Measurements from ENCODE around the gene DNAJB9. TPM values are rescaled to one million over a fixed set of nuclear protein-coding genes. Genes with fewer than 3 reads are reported as not detected.

Gene DNAJB9
- total and polyA plus RNA-seq, 4 donors, result 11.4 to 40.0 (median 28.1) TPM

- no peak overlapping the region for H3K4me3 ChIP-seq
- H3K9me3 ChIP-seq (ENCODE audit: control insufficient read depth in 4 of 4, insufficient read depth in 3 of 4, low read length in 3 of 4), result peaks cover 0 to 2% (median 0%) of the 10 kb centered on the region in 4 donors
- DNase-seq (peak in 2 of 3 donors; percentile 48 to 62), ATAC-seq (ENCODE audit: insufficient read depth, low FRiP score) (no peak)
- no peak overlapping the region for H3K27ac ChIP-seq (ENCODE audit: low read depth in 1 of 2, low read length in 1 of 2)
- WGBS, 2 donors, result 54 to 57% methylated on average over 4 of the region's 4 CpGs
- H3K36me3 ChIP-seq (ENCODE audit: control insufficient read depth in 4 of 4, insufficient read depth in 4 of 4, low read length in 4 of 4), result no peaks in the 10 kb centered on the region
- no peak overlapping the region for H3K9ac ChIP-seq (ENCODE audit: insufficient read depth in 1 of 2, low read length in 2 of 2)
- no peak for TF ChIP-seq CTCF (IDR thresholded peaks at IDR 0.05; ENCODE audit: control extremely low read depth, extremely low read depth)
- H3K4me1 ChIP-seq (ENCODE audit: control insufficient read depth in 5 of 5, insufficient read depth in 5 of 5, low read length in 5 of 5), result peaks cover 0 to 8% (median 0%) of the 10 kb centered on the region in 5 donors
- H3K27me3 ChIP-seq (ENCODE audit: control insufficient read depth in 3 of 3, insufficient read depth in 3 of 3, low read length in 2 of 3), result peaks cover 0 to 4% (median 0%) of the 10 kb centered on the region in 3 donors
Observed at GRCh38 chr7:108611268-108611667, 41.6 kb downstream of the DNAJB9 start.

- H3K36me3 ChIP-seq (ENCODE audit: control insufficient read depth in 4 of 4, insufficient read depth in 4 of 4, low read length in 4 of 4), result no peaks in the 10 kb centered on the region
- H3K9me3 ChIP-seq (ENCODE audit: control insufficient read depth in 4 of 4, insufficient read depth in 3 of 4, low read length in 3 of 4), result peaks cover 0 to 2% (median 0%) of the 10 kb centered on the region in 4 donors
- DNase-seq (peak in 2 of 3 donors; percentile 80 to 81), ATAC-seq (ENCODE audit: insufficient read depth, low FRiP score) (no peak)
- H3K27me3 ChIP-seq (ENCODE audit: control insufficient read depth in 3 of 3, insufficient read depth in 3 of 3, low read length in 2 of 3), result no peaks in the 10 kb centered on the region
- peak; percentile 43 for TF ChIP-seq CTCF (IDR thresholded peaks at IDR 0.05; ENCODE audit: control extremely low read depth, extremely low read depth)
- WGBS, 2 donors, result 19 to 27% methylated on average over 5 of the region's 5 CpGs
- H3K4me3 ChIP-seq, result no peak overlapping the region
- H3K4me1 ChIP-seq (ENCODE audit: control insufficient read depth in 5 of 5, insufficient read depth in 5 of 5, low read length in 5 of 5), result peaks cover 0 to 8% (median 0%) of the 10 kb centered on the region in 5 donors
- no peak overlapping the region for H3K27ac ChIP-seq (ENCODE audit: low read depth in 1 of 2, low read length in 1 of 2)
- no peak overlapping the region for H3K9ac ChIP-seq (ENCODE audit: insufficient read depth in 1 of 2, low read length in 2 of 2)
Observed at GRCh38 chr7:108613147-108613948, 43.7 kb downstream of the DNAJB9 start.

GRCh38 chr7:108613949-108614381 is 44.3 kb downstream of the DNAJB9 start:
- WGBS, 2 donors, result 73 to 84% methylated on average over 4 of the region's 4 CpGs
- no peak for ATAC-seq (ENCODE audit: insufficient read depth, low FRiP score)
- H3K9me3 ChIP-seq (ENCODE audit: control insufficient read depth in 4 of 4, insufficient read depth in 3 of 4, low read length in 3 of 4), result peaks cover 0 to 2% (median 0%) of the 10 kb centered on the region in 4 donors

More at GRCh38 chr7:108613949-108614381, 44.3 kb downstream of the DNAJB9 start:
- Histone ChIP-seq H3K27me3 (ENCODE audit: control insufficient read depth in 3 of 3, insufficient read depth in 3 of 3, low read length in 2 of 3) (no peaks in the 10 kb centered on the region), H3K27ac (ENCODE audit: low read depth in 1 of 2, low read length in 1 of 2) (no peak overlapping the region), H3K4me1 (ENCODE audit: control insufficient read depth in 5 of 5, insufficient read depth in 5 of 5, low read length in 5 of 5) (peaks cover 0 to 8% (median 0%) of the 10 kb centered on the region in 5 donors), H3K36me3 (ENCODE audit: control insufficient read depth in 4 of 4, insufficient read depth in 4 of 4, low read length in 4 of 4) (no peaks in the 10 kb centered on the region), H3K4me3 (no peak overlapping the region), H3K9ac (ENCODE audit: insufficient read depth in 1 of 2, low read length in 2 of 2) (no peak overlapping the region)
- peak; percentile 35 to 73 (median 41) for DNase-seq
- no peak for TF ChIP-seq CTCF (IDR thresholded peaks at IDR 0.05; ENCODE audit: control extremely low read depth, extremely low read depth)
